HL-60 (cell line): Measurements from ENCODE around the gene MUL1.

ENCODE experiments used
- DNase-seq, 2 experiments: peaks; one replicate each; pipeline ENCODE4 v3.0.0-alpha.2; 2010 to 2020; ENCODE audit warnings: low read depth in 1 of 2, low spot score in 1 of 2
- H3K27ac ChIP-seq: fragments of 250-450 bp; sonication (Bioruptor Pico); replicated peaks from 2 replicates; pipeline ENCODE4 v1.5.1; 2020; ENCODE audit warnings: mild to moderate bottlenecking, moderate library complexity
- H3K27me3 ChIP-seq: fragments of 250-450 bp; sonication (Bioruptor Pico); 2 replicates; pipeline ENCODE4 v1.5.1; 2021; ENCODE audit warnings: mild to moderate bottlenecking, moderate library complexity; ENCODE audit not compliant: insufficient read depth, poor library complexity, severe bottlenecking
- H3K4me3 ChIP-seq: replicated peaks from 2 replicates; pipeline ENCODE4 v1.5.1; 2011; ENCODE audit warnings: mild to moderate bottlenecking, control low read depth, low read length; ENCODE audit not compliant: insufficient read depth
- GABPA ChIP-seq: IDR thresholded peaks from 2 replicates; pipeline ENCODE4 v1.6.1; 2012; ENCODE audit warnings: low read depth
- POLR2AphosphoS5 ChIP-seq: IDR thresholded peaks from 2 replicates; pipeline ENCODE4 v1.6.1; 2012; ENCODE audit warnings: low read depth
- SPI1 ChIP-seq: IDR thresholded peaks from 2 replicates; pipeline ENCODE4 v1.6.1; 2012; ENCODE audit warnings: low read depth, mild to moderate bottlenecking, borderline replicate concordance
- TF ChIP-seq, protein P1 (sequence below): IDR thresholded peaks from one replicate; pipeline ENCODE4 v1.5.1; 2011; ENCODE audit warnings: low read length, control low read depth, inconsistent platforms; ENCODE audit not compliant: insufficient read depth
- TF ChIP-seq, protein P2 (sequence below): IDR thresholded peaks from 2 replicates; pipeline ENCODE4 v1.6.1; 2012; ENCODE audit warnings: low read depth; ENCODE audit not compliant: insufficient replicate concordance

The MUL1 gene

DNA sequence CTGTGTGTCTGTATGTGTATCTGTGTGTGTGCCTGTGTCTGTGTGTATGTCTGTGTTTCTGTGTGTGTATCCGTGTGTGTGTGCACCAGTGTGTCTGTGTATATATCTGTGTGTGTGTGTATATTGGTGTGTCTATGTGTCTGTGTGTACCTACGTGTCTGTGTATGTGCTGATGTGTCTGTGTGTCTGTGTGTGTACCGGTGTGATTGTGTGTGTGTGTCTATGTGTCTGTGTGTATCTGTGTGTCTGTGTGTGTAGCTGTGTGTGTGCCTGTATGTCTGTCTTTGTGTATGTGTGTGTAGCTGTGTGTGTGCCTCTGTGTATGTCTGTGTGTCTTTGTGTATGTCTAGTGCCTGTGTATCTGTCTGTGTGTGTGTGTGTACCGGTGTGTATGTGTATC is 53.9 kb downstream of the MUL1 start:
- no peak for TF ChIP-seq GABPA
- no peak for TF ChIP-seq SPI1
- TF ChIP-seq, protein P1, sequence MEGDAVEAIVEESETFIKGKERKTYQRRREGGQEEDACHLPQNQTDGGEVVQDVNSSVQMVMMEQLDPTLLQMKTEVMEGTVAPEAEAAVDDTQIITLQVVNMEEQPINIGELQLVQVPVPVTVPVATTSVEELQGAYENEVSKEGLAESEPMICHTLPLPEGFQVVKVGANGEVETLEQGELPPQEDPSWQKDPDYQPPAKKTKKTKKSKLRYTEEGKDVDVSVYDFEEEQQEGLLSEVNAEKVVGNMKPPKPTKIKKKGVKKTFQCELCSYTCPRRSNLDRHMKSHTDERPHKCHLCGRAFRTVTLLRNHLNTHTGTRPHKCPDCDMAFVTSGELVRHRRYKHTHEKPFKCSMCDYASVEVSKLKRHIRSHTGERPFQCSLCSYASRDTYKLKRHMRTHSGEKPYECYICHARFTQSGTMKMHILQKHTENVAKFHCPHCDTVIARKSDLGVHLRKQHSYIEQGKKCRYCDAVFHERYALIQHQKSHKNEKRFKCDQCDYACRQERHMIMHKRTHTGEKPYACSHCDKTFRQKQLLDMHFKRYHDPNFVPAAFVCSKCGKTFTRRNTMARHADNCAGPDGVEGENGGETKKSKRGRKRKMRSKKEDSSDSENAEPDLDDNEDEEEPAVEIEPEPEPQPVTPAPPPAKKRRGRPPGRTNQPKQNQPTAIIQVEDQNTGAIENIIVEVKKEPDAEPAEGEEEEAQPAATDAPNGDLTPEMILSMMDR, result no peak
- TF ChIP-seq POLR2AphosphoS5, result no peak
- TF ChIP-seq, protein P2, sequence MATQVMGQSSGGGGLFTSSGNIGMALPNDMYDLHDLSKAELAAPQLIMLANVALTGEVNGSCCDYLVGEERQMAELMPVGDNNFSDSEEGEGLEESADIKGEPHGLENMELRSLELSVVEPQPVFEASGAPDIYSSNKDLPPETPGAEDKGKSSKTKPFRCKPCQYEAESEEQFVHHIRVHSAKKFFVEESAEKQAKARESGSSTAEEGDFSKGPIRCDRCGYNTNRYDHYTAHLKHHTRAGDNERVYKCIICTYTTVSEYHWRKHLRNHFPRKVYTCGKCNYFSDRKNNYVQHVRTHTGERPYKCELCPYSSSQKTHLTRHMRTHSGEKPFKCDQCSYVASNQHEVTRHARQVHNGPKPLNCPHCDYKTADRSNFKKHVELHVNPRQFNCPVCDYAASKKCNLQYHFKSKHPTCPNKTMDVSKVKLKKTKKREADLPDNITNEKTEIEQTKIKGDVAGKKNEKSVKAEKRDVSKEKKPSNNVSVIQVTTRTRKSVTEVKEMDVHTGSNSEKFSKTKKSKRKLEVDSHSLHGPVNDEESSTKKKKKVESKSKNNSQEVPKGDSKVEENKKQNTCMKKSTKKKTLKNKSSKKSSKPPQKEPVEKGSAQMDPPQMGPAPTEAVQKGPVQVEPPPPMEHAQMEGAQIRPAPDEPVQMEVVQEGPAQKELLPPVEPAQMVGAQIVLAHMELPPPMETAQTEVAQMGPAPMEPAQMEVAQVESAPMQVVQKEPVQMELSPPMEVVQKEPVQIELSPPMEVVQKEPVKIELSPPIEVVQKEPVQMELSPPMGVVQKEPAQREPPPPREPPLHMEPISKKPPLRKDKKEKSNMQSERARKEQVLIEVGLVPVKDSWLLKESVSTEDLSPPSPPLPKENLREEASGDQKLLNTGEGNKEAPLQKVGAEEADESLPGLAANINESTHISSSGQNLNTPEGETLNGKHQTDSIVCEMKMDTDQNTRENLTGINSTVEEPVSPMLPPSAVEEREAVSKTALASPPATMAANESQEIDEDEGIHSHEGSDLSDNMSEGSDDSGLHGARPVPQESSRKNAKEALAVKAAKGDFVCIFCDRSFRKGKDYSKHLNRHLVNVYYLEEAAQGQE, result no peak
- no peak for DNase-seq
- Histone ChIP-seq H3K27ac (no peak overlapping the region), H3K4me3 (no peak overlapping the region), H3K27me3 (peaks cover 6% of the 10 kb centered on the region)

GRCh38 chr1:20449735-20450311 is 58.1 kb downstream of the MUL1 start:
- H3K27me3 ChIP-seq, result peaks cover 2% of the 10 kb centered on the region
- TF ChIP-seq POLR2AphosphoS5 (no peak), GABPA (no peak), SPI1 (no peak)
- TF ChIP-seq, protein P2, result no peak
- TF ChIP-seq, protein P1, result no peak
- no peak for DNase-seq

More at GRCh38 chr1:20449735-20450311, 58.1 kb downstream of the MUL1 start:
- Histone ChIP-seq H3K4me3 (no peak overlapping the region), H3K27ac (no peak overlapping the region)
